Activated CD4-positive, alpha-beta T cell treated with anti-CD3 and anti-CD28 coated beads, Interleukin-2, amount 50 U/mL, for 16 hours (primary cell): ENCODE data around the gene NT5C.

Source experiments
- DNase-seq: peaks from one replicate; pipeline ENCODE4 v3.0.0-alpha.2; 2020

NT5C gene

DNA sequence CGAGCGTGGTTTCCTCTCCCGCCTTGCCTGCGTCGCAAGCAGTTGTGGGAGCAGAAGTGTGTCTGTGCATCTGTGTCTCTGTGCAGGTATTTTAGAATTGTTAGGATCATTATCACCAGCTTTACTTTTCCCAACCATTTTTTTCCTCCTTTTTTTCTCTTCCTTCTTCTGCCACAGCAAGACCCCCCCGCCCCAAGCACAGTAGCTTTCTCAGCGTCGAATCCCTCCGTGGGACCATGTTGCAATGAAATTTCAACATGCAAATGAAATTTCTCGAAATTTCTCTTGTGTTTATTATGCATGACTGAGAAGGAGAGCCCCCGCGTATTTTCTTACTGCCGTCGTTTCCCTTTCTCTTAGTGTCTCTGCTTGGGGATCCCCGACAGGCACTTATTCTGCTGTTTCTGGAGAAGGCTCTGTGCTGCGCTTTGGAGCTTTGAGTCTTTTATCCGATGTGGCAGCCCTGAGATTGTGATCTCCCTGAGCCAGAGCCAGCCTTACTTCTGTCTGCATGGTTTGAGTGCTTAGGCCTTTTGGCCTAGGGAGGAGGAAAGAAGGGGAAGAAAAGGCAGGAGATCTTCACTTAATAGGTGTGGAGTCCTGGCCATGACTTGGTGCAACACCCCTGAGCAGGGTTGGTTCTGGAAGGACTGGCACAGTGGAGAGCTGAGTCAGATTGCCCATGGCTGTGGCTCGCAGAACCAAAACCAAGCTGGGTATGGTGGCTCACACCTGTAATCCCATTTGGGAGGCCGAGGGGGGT, 16.8 kb downstream of the NT5C start:
- DNase-seq = no peak

DNA sequence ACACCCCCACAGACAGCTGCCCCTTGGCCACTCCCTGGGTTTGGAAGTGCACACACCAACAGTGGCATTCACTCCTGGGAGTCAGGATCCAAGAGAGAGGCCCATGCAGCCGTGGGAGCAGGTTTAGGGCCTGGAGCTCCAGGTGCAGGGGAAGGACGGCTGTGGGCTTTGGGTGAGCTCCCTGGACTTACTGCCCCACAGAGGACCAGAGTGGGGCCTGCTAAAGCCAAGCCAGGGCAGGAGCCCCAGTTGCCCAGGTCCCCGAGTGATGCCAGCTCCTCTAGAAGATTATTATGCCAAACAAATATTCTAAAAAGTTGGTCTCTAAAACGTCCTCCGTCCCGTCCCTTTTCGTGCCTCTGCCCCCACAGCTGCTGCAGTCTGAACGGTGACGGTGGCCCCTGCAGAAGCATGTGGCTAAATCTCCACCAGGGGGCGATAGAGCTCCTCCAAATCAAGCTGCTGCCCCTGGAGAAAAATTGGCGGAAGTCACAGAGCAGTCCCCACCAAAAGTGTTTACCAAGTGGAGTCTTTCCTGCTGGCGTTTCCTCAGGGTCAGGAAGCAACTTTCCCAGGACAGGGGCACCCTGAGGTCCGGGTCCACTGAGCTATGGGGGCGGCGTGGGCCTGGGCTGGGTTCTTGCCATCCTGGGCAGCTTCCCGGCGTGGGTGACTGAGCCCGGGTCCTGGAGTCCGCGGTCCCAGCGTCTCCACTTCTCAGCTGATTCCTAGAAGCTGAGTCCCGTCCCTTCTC, 17.6 kb downstream of the NT5C start:
- peak; percentile 93 for DNase-seq

DNA sequence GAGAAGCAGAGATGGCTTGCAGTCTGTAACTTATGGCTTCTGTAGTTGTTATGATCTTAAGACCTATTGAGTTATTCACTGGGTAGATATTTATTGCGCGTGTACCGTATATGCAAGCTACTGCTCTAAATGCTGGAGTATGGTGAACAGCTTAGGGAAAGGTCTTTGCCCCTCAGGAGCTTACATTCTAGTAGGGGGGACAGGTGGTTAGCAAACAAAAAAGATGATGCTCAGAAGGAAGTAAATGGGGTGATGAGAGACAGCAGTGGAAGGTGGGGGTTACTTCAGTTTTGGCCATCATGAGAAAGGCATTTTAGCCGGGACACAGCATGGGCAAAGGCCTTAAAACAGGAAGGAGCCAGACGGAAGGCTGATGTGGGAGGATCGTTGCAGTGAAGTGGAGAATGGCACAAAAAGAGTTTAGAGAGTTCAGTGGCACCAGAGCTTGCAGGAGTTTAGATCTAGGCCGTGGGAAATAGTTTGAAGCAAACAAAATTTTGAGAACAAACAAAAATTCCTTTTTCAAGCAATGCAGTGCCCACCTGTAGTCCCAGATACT, 19.7 kb downstream of the NT5C start:
- DNase-seq = no peak

DNA sequence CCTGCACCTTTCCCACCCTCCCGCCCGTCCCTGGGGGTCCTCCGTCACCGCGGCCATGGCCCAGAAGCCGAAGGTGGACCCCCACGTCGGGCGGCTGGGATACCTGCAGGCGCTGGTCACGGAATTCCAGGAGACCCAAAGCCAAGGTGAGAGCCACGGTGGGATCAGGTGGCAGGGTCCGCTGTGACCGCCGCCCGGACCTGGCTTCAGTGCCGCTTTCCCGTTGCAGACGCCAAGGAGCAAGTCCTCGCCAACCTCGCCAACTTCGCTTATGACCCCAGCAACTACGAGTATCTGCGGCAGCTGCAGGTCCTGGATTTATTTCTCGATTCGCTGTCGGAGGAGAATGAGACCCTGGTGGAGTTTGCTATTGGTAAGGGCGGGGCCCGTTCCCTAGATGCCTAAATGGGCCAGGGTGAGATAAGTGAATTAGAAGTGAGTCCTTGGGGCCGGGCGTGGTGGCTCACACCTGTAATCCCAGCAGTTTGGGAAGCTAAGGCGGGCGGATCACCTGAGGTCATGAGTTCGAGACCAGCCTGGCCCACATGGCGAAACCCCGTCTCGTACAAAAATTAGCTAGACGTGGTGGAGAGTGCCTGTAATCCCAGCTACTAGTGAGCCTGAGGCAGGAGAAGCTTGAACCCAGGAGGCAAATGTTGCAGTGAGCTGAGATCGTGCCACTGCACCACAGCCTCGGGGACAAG, 21.2 kb downstream of the NT5C start:
- no peak for DNase-seq

DNA sequence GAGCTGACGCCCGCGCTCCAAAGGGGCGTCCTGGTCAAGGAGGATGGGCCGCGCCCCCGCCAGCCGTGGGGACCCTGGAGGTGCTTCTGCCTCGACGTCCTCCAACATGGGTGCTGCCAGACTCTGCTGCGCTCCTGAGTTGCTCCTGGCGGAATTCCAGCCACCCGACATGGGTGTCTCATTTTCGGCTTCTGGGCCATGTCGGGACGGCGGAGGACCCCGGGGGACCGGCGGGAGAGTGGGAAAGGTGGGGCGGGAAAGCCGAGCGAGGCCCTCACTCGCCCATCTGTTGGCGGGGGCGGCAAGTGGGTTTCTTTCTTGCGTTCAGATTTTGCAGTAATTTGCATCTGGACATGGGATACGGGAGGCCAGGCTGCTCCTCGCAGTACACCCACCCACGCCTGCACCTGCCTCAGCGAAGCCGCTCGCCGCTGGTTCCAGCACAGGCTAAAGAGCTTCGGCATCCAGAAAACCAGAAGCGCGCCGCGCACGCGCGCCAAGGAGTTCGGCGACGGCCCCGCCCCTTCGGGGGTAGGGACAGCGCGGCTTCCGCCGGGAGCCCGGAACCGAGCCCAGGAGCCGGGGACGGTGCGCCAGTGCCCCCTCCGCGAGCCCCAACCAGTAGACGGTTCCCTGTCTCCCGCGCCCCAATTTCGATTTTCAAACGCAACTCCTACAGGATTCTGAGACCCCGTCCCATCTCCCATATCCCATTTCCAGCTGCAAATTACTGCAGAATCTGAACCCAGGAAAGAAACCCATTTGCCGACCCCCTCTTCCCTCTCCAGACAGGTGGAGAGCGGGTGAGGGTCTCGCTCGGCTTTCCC, 21.9 kb downstream of the NT5C start, which contains the start of gene ARMC7:
Gene ARMC7 (plus strand): TSS at position 563 of the 827 bp plus-strand sequence. CDS start 320 bp downstream, outside the sequence.
- DNase-seq = peak; percentile 95

DNA sequence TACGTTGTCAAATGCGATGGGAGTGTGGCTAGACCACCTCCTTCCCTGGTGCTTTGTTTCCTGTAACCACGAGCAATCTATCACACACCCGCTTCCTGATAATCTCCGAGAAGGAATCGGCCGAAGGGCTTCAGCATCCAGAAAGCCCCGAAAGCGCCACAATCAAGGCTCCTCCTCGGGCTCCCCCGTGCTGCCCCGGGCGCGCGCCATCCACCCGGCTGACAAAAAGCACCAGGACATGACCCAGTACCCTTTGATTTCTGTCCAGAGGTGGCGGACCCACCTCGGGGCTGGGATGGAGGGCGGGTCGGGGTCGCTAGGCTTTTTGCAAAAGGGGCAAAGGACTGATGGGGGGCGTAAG, 22.5 kb downstream of the NT5C start:
- DNase-seq = no peak

DNA sequence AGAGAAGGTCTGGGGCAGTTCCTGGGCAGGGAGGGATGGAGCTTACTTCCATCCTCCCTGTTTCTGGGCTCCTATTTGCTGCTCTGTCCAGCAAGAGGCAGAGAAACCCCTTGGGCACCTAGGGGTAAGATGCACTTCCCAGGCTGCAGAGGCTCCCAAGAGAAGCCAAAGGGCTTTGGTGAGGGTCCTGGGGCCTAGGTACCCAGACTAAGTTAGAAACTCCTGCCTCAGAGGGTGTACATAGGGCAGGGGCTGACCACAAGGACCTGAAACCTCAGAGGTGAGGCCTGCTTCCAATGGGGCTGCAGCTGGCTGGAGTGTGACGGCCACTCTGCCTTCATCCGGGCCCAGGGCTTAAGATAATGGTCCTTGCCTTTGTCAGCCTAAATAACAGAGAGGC, 23.3 kb downstream of the NT5C start:
- no peak for DNase-seq

DNA sequence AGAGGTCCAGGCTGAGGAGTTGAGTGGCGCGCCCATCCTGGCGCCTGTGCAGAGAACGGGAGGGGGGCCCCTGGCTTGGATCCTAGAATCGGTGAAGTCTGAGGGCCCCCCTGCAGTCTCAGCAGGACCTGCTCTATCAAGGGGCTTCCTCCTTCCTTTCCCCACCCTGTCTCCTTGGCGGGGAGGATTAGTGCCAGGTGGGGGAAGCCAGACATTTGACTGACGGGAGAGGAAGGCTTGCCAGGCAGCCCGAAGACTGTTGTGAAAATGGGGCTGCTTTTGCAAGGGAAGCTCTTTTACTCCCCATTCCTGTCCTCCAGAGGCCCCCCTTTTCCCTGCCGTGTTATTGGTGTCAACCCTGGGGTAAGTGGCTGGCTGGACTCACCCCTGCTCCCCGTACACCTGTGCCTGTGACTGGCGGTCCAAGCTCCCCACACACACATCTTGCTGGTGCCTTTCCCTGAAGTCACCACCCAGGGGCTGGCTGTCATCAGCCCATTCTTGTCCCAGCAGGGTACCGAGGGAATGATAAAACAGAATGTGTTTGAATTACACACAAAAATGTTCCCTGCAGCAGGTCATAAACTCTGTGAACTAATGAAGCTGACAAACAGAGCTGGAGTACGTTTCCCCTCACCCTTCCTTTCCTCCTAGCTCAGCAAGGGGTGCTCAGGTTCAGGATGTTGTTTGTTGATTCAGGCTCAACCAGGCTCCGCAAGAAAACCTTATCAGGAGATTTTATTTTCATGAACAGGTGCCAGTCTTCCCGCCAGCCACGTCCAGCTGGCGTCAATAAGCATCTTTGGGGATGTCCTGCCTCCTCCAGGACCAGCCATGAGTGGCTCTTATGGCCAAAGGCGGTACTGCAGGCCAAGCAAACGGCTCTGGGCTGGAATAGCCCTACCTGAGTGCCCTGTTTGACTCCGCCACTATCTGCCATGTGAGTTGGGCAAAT, 26.1 kb downstream of the NT5C start:
- no peak for DNase-seq

DNA sequence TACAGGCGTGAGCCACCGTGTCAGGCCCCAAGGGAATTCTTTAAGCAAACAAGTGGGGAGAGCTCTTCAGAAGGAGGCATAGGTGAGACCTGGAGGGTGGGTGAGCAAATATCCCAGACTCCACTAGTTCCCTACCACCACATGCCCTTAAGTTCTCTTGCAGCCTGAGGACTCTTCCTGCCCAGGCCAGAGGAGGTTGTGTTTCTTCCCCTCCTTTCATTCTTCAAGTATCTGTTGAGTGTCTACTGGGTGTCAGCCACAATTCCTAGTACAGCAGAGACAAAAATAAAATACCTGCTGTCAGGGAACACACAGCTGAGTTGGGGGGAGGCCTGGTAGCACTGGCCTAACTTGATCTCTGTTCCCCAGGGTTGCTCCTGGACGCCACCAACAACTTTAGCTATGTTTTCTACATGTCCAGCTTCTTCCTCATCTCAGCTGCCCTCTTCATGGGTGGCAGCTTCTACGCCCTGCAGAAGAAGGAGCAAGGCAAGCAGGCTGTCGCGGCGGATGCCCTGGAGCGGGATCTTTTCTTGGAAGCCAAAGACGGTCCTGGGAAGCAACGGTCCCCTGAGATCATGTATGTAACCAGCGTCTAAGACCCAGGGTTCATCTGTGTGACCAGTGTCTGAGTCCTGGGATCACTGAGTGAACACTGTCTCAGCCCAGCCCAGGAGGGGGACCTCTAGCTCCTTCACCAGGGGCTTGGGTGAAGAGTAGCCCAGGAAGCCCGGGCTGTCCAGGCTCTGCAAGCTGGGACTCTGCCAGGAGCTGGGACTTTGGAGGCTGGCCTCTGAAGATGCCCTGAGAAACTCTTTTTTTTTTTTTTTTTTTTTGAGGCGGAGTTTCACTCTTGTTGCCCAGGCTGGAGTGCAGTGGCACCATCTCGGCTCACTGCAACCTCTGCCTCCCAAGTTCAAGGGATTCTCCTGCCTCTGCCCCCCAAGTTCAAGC, 27.7 kb downstream of the NT5C start:
- DNase-seq = no peak

DNA sequence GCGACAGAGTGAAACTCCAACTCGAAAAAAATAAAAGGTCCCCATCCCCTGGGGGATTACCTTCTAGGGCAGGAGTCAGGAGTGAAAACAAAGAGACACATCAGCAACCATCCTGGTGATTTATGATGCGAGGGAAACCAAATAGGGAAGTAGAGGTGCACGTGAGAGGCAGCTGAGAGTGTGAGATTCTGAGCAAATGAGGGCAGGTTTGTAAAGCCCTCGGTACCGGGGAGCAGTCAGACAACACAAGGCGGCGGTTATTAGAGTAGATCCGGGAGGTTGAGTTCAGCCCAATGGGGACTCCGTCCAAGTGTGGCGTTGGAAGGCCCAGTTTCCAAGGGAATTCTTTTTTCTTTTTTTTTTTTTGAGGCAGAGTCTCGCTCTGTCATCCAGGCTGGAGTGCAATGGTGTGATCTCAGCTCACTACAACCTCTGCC, 29.1 kb downstream of the NT5C start:
- DNase-seq = no peak

DNA sequence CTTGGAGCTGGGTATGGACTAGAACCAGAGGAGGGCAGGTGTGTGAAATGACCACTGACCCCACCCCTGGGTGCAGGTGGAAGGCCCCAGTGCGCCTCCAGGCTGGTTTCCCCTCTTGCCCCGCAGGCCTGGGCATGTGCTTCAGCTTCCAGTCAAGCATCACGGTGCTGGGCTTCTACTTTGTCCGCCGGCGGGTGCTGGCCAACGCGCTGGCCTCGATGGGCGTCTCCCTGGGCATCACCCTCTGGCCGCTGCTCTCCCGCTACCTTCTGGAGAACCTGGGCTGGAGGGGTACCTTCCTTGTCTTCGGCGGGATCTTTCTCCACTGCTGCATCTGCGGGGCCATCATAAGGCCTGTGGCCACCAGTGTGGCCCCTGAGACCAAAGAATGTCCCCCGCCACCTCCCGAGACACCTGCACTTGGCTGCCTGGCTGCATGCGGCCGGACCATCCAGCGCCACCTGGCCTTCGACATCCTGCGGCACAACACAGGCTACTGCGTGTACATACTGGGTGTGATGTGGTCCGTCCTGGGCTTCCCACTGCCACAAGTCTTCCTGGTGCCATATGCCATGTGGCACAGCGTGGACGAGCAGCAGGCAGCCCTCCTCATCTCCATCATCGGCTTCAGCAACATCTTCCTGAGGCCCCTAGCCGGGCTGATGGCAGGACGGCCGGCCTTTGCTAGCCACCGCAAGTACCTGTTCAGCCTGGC, 31.5 kb downstream of the NT5C start:
- no peak for DNase-seq

DNA sequence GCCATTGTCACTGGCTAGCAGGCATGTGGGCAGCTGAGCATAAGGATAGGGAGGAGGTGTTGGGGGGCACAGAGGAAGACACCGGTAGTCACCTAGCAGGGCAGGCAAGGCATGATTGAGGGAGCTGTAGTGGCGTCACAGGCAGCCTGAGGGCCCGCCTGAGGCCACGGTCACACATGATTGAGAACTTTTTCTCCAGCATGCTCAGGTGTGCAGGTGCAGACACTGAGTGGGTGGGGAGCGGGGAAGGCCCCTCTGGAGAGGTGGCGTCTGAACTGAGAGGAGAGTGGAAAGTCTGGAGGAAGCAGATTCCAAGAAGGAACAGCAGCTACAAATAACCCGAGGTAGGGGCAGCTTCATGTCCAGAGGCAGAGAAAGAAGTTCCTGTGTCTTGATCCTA, 32.7 kb downstream of the NT5C start:
- no peak for DNase-seq

DNA sequence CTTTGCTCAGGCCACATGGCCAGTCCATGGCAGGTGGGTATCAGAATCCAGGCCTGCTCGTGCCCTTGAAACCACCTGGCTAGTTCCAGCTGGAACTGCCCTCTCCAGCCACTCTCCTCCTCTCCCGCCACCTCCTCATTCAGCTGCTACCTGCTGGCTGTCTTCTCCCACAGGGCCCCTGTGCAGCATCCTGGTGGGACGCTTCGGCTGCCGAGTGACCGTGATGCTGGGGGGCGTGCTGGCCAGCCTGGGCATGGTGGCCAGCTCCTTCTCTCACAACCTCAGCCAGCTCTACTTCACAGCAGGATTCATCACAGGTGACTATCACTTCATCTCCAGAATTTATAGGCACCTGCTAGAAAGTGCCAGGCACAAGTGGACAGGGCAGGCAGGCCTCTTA, 33.7 kb downstream of the NT5C start:
- no peak for DNase-seq

DNA sequence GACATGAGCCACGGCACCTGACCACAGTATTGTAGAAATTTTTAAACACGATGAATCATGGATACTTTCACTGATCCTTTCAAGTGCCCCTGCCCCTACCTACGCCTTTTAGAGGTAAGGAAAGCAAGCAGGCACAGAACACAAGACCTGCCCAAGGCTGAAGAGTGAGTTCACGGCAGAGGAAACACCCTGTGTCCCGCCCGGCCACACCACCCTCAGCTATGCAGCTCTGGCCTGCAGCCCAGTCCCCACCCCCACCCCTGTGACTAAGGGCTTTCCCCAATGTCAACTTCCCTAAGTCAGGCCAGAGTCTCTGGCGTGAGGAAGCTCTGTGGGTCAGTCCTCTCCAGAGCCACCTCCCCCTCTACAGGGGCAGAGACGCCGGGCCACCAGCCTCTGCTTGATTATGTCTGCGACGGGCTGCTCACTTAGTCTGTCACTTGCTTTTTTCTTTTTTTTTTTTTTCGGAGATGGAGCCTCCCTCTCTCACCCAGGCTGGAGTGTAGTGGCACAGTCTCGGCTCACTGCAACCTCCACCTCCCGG, 35.4 kb downstream of the NT5C start:
- DNase-seq = no peak

DNA sequence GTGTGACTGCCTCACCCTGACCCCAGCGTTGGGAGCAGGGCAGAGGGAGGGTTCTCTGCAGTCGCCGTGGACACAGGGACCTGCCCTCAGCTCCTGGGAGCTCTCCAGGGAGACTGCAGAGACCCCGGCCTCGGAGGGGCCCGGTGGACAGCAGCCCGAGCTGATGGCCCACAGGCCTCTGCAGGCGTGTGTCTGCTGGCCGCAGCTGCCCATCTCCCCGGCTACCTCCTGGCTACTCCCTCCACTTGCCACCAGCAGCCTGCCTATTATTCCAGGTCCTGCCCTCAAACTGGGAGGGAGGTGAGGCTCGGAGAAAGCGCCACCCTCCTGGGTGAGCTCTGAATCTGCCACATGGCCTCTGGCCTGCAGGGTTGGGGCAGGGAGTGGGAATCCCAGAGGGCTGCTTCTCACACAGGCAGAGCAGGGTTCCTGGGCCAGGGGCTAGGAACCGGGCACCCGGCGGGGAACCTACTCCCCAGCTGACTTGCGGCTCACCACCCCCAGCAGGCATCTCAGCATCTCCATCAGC, 36.6 kb downstream of the NT5C start:
- DNase-seq = no peak

DNA sequence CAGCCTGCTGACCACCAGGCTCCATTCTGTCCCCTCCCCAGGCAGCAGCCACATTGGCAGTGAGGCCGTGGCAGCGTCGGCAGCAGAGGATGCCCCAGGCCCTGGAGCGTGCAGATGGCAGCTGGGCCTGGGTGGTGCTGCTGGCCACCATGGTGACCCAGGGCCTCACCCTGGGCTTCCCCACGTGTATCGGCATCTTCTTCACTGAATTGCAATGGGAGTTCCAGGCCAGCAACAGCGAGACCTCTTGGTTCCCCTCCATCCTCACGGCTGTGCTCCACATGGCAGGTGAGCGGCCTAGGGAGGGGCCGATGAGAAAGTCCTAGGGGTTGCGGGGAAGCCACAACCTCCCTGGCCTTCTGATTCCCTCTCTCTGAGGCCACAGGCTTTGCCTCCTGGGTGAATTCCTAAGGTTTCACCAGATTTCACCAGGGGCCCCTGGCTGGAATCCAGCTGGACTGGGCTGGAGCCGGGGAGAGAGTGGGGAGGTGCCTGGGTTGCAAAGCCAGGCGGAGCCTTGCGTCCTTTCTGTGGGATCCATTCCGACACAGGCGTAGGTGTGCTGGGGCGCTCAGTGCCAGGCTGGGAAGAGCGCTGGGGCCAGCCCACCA, 37.9 kb downstream of the NT5C start:
- DNase-seq = no peak

DNA sequence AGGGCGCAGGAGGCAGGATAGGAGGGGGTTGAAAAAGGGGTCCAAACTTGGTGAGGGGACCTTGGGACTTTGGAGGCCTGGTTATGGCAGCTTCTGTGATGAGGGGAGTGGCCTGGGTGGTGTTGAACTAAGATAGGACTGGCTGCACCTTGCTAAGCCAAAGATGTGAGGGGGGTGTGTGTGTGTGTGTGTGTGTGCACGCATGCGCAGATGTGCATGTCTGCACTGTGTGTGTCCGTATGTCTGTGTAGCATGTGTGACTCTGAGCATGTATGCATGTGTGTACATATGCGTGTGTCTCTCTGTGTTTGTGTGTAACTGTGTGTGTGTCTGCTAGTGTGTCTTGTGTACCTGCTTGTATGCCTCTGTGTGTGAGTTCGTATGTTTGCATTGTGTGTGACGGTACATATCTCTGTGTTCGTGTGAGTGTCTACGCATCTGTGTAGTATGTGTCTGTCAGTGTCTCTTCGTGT, 39.7 kb downstream of the NT5C start:
- DNase-seq = no peak
